Measurements from ENCODE around the gene STMP1. TPM values are rescaled to one million over a fixed set of nuclear protein-coding genes. Genes with fewer than 3 reads are reported as not detected.
A peak's percentile ranks its signal among the peaks of the same experiment; 100 is the strongest.

STMP1 gene
- total RNA-seq (2012; rRNA removed) = 6.1 and 11.9 TPM in 2 replicates
- polyA plus RNA-seq (2012; rRNA removed) = 22.5 and 28.3 TPM in 2 replicates
- polyA plus RNA-seq (2012; cell fraction: cytosol; rRNA removed) = 5.2 and 13.9 TPM in 2 replicates
- 1.3 and 9.0 TPM in 2 replicates for polyA plus RNA-seq (2012; cell fraction: nucleus; rRNA removed; ENCODE audit: low replicate concordance)
- percentile 86 among the genes with signal in this experiment for Bru-seq, nascent RNA
- percentile 87 among the genes with signal in this experiment for BruChase-seq, experiment 1, labeled RNA remaining after a 6-hour chase
- percentile 86 among the genes with signal in this experiment for BruChase-seq, experiment 2, labeled RNA remaining after a 2-hour chase
- long read RNA-seq, transcript STMP1-202 (3 exons, 2,450 nt) = major isoform, 63 of 66 reads
- long read RNA-seq, partial matches to known transcripts = 0 of 66 reads
- long read RNA-seq, other reads (novel, unspliced or antisense) = 0 of 66 reads

- Histone ChIP-seq H3K4me1 (ENCODE audit: control insufficient read depth, insufficient read depth, low read length) (peaks cover 9% of the 10 kb centered on the region), H4K8ac (ENCODE audit: low read depth in 2 of 2, low read length in 2 of 2) (peak within 1 kb of the TSS; percentile 95 to 97), H3K56ac (ENCODE audit: extremely low read depth, insufficient read depth, low read length) (peak within 1 kb of the TSS; percentile 98), H3K79me1 (ENCODE audit: low read depth in 1 of 2, low read length in 2 of 2) (peaks cover 8 to 31% of the 10 kb centered on the region in 2 experiments; a peak in 3 of 4 replicates), H3K9me1 (ENCODE audit: insufficient read depth, low read length) (peaks cover 8% of the 10 kb centered on the region; the same call in 1 of the 2 replicates), H3K9me3 (ENCODE audit: control insufficient read depth, insufficient read depth, low read length) (no peaks in the 10 kb centered on the region), H3K27me3 (ENCODE audit: control insufficient read depth, insufficient read depth, low read length) (no peaks in the 10 kb centered on the region), H3K4me2 (ENCODE audit: low read depth, low read length) (peak within 1 kb of the TSS; percentile 78), H2BK20ac (ENCODE audit: low read depth, low read length) (peak within 1 kb of the TSS; percentile 22; the same call in 1 of the 2 replicates), H2BK15ac (ENCODE audit: low read depth, low read length) (peak within 1 kb of the TSS; percentile 64; the same call in 2 of the 3 replicates), H4K5ac (ENCODE audit: low read depth, low read length) (peak within 1 kb of the TSS; percentile 93), H4K91ac (ENCODE audit: insufficient read depth, low read depth, low read length) (peak within 1 kb of the TSS; percentile 96), H4K20me1 (ENCODE audit: insufficient read depth, low read length) (peaks cover 7% of the 10 kb centered on the region; the same call in 1 of the 2 replicates), H3K14ac (replicated peaks; ENCODE audit: low read depth, low read length) (peak within 1 kb of the TSS; percentile 95), H3K23ac (ENCODE audit: low read depth, low read length) (peak within 1 kb of the TSS; percentile 78), H2BK5ac (ENCODE audit: low read depth, low read length, poor library complexity, severe bottlenecking) (peak within 1 kb of the TSS; percentile 97), H3K4ac (ENCODE audit: low read depth, low read length) (peak within 1 kb of the TSS; percentile 97), H3K4me3 (ENCODE audit: insufficient read depth, low read depth, low read length) (peak within 1 kb of the TSS; percentile 84), H2AFZ (replicated peaks; ENCODE audit: low read length, poor library complexity) (peak within 1 kb of the TSS; percentile 93), H3K9ac (ENCODE audit: low read depth, low read length) (peak within 1 kb of the TSS; percentile 99), H3K27ac (ENCODE audit: insufficient read depth, low read length) (peak within 1 kb of the TSS; percentile 100), H2AK5ac (ENCODE audit: low read depth, low read length) (peak within 1 kb of the TSS; percentile 95), H3K36me3 (ENCODE audit: control insufficient read depth, insufficient read depth, low read length) (no peaks in the 10 kb centered on the region), H3K18ac (ENCODE audit: low read depth, low read length) (peak within 1 kb of the TSS; percentile 79), H2BK120ac (ENCODE audit: low read depth, low read length) (peak within 1 kb of the TSS; percentile 82), H2AK9ac (replicated peaks; ENCODE audit: low read depth, low read length, poor library complexity) (peak within 1 kb of the TSS; percentile 99)
- POLR2A ChIA-PET (ENCODE audit: unreplicated experiment) = interaction anchor here (0.5 to 0.7 kb wide), 4 partner anchors 17 to 740 kb away, joined by 3 to 5 read pairs (median 4); no protein-coding TSS in a partner anchor
- peak; percentile 96 for DNase-seq
- dilution Hi-C loops (cut with HindIII; ENCODE audit: low sequenced_read_pairs, unreplicated experiment) (no loop called here), intact Hi-C loops (cut with micrococcal nuclease) (loop anchor here (2.0 to 10.0 kb wide), 3 partner anchors 40 to 1212 kb away; no protein-coding TSS in a partner anchor), in situ Hi-C loops (cut with MboI; ENCODE audit: low sequenced_read_pairs) (no loop called here)
- BruUV-seq (replicated peaks) = TSS peak; percentile 79
- ATAC-seq (ENCODE audit: low read depth) = peak; percentile 93
- CTCF ChIA-PET = interaction anchor here (1.0 to 3.1 kb wide), 5 partner anchors 10 to 133 kb away, joined by 4 to 24 read pairs (median 9); no protein-coding TSS in a partner anchor
- 1% methylated on average over 19 of the region's 60 CpGs; no CpG with 5 or more reads in 1 of the 2 experiments for WGBS, 2 experiments (ENCODE audit: extremely low coverage in 2 of 2, insufficient read length in 1 of 2)
- TF ChIP-seq BHLHE40 (IDR thresholded peaks at IDR 0.05; ENCODE audit: low read depth, low read length) = no peak
- TF ChIP-seq USF2 (IDR thresholded peaks at IDR 0.05; ENCODE audit: low read depth, low read length) = no peak
- no peak; the same call in 1 of the 2 replicates for TF ChIP-seq CHD1 (IDR thresholded peaks at IDR 0.05; ENCODE audit: low read depth, low read length)
- TF ChIP-seq CEBPB (IDR thresholded peaks at IDR 0.05; ENCODE audit: low read depth, low read length) = peak; percentile 94
- peak; percentile 94 for TF ChIP-seq MAZ (IDR thresholded peaks at IDR 0.05; ENCODE audit: borderline replicate concordance, low read depth, low read length)
- TF ChIP-seq POLR2A (IDR thresholded peaks at IDR 0.05; ENCODE audit: low read depth, low read length) = peak; percentile 94
- peak; percentile 60 for TF ChIP-seq SMC3 (IDR thresholded peaks at IDR 0.05; ENCODE audit: low read depth, low read length)
- TF ChIP-seq RAD21 (IDR thresholded peaks at IDR 0.05; ENCODE audit: low read length) = peak; percentile 68
- no peak for TF ChIP-seq MAFK (IDR thresholded peaks at IDR 0.05; ENCODE audit: low read depth, low read length)
- TF ChIP-seq CTCF (conservative IDR thresholded peaks at IDR 0.05; ENCODE audit: low read depth, low read length) = peak; percentile 80
- TF ChIP-seq FOS (IDR thresholded peaks at IDR 0.05; ENCODE audit: low read depth, low read length) = no peak; the same call in 1 of the 2 replicates
These were observed at the start of gene STMP1 for GRCh38 chr7:135662373-135663114. Gene STMP1, plus strand, starts transcription at chr7:135662514.

All from IMR-90 (cell line).